DOHH2 (cell line): Measurements from ENCODE around the gene EFHD2.

Experiments used
- H3F3A ChIP-seq: fragments of 200-600 bp; sonication (generic), shearing (Covaris generic); 2 replicates; pipeline ENCODE4 v1.6.0; 2016; ENCODE audit warnings: antibody characterized with exemption, mild to moderate bottlenecking; ENCODE audit not compliant: control insufficient read depth, insufficient read depth
- H3K27ac ChIP-seq: fragments of 200-600 bp; sonication (generic); 2 replicates; pipeline ENCODE4 v1.5.1; 2014; ENCODE audit warnings: low read depth, mild to moderate bottlenecking, low read length, moderate library complexity
- H3K27me3 ChIP-seq: fragments of 200-600 bp; sonication (generic); 2 replicates; pipeline ENCODE4 v1.6.1; 2014; ENCODE audit warnings: mild to moderate bottlenecking, low read length, mixed read lengths; ENCODE audit not compliant: control insufficient read depth
- H3K36me3 ChIP-seq: fragments of 200-600 bp; sonication (generic); 2 replicates; pipeline ENCODE4 v1.6.1; 2014; ENCODE audit warnings: mild to moderate bottlenecking, low read length, moderate library complexity, mixed read lengths; ENCODE audit not compliant: control insufficient read depth
- H3K4me1 ChIP-seq: fragments of 200-600 bp; sonication (generic); 2 replicates; pipeline ENCODE4 v1.6.1; 2014; ENCODE audit warnings: mild to moderate bottlenecking, low read length, mixed read lengths; ENCODE audit not compliant: control insufficient read depth
- H3K4me2 ChIP-seq: fragments of 200-600 bp; sonication (generic); 2 replicates; pipeline ENCODE4 v1.6.0; 2014; ENCODE audit warnings: mild to moderate bottlenecking, low read length, moderate library complexity
- H3K4me3 ChIP-seq: fragments of 200-600 bp; sonication (generic); 2 replicates; pipeline ENCODE4 v1.5.1; 2014; ENCODE audit warnings: mild to moderate bottlenecking, low read length, mixed read lengths
- H3K79me2 ChIP-seq: fragments of 200-600 bp; sonication (generic); 2 replicates; pipeline ENCODE4 v1.6.1; 2014; ENCODE audit warnings: mild to moderate bottlenecking, low read length, mixed read lengths; ENCODE audit not compliant: control insufficient read depth
- H3K9me2 ChIP-seq: fragments of 200-600 bp; sonication (generic); replicated peaks from 2 replicates; pipeline ENCODE4 v1.6.1; 2014; ENCODE audit warnings: mild to moderate bottlenecking, low read length, mixed read lengths; ENCODE audit not compliant: control insufficient read depth
- H3K9me3 ChIP-seq: fragments of 200-600 bp; sonication (generic); 2 replicates; pipeline ENCODE4 v1.6.1; 2014; ENCODE audit warnings: antibody characterized with exemption, low read length, mixed read lengths; ENCODE audit not compliant: control insufficient read depth, insufficient read depth
- H4K20me1 ChIP-seq: fragments of 200-600 bp; sonication (generic); 2 replicates; pipeline ENCODE4 v1.6.0; 2014; ENCODE audit warnings: low read depth, mild to moderate bottlenecking, antibody characterized with exemption, low read length, moderate library complexity; ENCODE audit not compliant: control insufficient read depth, insufficient read depth
- CTCF ChIP-seq: fragments of 200-600 bp; sonication (generic); IDR thresholded peaks from one replicate; pipeline ENCODE4 v1.5.1; 2014; ENCODE audit warnings: antibody characterized with exemption, mild to moderate bottlenecking, low read depth, low read length; ENCODE audit not compliant: poor library complexity, severe bottlenecking
- EZH2phosphoT487 ChIP-seq: fragments of 200-600 bp; sonication (generic); IDR thresholded peaks from 2 replicates; pipeline ENCODE4 v1.6.1; 2017; ENCODE audit warnings: borderline replicate concordance, mild to moderate bottlenecking, antibody characterized with exemption, low read length, moderate library complexity, mixed read lengths

EFHD2 gene

GRCh38 chr1:15401391-15402055, 8.2 kb upstream of the EFHD2 start:
- H3K27ac ChIP-seq: no peak overlapping the region

DNA sequence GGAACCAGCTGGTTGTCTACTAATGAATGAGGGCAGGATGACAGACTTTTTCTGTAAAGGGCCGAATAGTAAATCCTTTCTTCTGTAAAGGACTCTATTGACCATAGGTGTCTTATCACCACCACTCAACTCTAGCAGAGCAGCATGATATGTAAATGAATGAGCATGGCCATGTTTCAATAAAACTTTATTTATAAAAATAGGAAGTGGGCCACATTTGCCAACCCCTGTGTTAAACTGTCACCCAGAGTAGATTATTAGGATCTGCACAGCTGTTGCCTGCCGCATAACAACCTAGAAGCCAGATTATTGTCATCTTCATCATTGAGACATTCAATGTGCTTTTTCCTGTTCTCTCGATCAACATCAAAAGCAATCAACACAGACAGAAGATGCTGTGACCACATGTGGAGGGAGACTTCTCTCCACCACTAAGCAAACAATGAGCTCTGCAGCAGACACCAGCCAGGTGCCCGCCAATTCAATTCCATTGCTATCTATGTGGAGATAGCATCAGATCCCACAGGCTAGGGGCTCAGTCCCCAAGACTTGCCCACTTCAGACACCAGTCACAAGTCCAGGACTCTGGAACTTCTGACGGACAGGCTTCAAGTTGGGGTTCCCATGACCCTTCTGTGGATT, 6.8 kb upstream of the EFHD2 start:
- Histone ChIP-seq H3K36me3 (no peaks in the 10 kb centered on the region), H3F3A (no peaks in the 10 kb centered on the region), H3K27ac (no peak overlapping the region), H3K4me2 (peak overlapping the region; percentile 45; the same call in 1 of the 2 replicates), H3K9me3 (no peaks in the 10 kb centered on the region), H3K4me1 (peaks cover 36% of the 10 kb centered on the region), H3K79me2 (no peaks in the 10 kb centered on the region), H3K27me3 (peaks cover 13% of the 10 kb centered on the region), H4K20me1 (no peaks in the 10 kb centered on the region), H3K9me2 (no peaks in the 10 kb centered on the region), H3K4me3 (0 out of 2 replicates have a peak overlapping the region, but pooled peaks have one; percentile 7)
- no peak for TF ChIP-seq EZH2phosphoT487
- TF ChIP-seq CTCF: no peak

More at GRCh38 chr1:15401391-15402055, 8.2 kb upstream of the EFHD2 start:
- H3K9me3 ChIP-seq: no peaks in the 10 kb centered on the region
- no peak overlapping the region for H3K4me3 ChIP-seq
- no peaks in the 10 kb centered on the region for H3K27me3 ChIP-seq
- H4K20me1 ChIP-seq: no peaks in the 10 kb centered on the region
- H3K36me3 ChIP-seq: no peaks in the 10 kb centered on the region
- no peak for TF ChIP-seq EZH2phosphoT487
- no peak for TF ChIP-seq CTCF
- H3F3A ChIP-seq: no peaks in the 10 kb centered on the region
- peaks cover 36% of the 10 kb centered on the region for H3K4me1 ChIP-seq
- peak overlapping the region; percentile 40 for H3K4me2 ChIP-seq
- no peaks in the 10 kb centered on the region for H3K79me2 ChIP-seq
- no peaks in the 10 kb centered on the region for H3K9me2 ChIP-seq

- peaks cover 25% of the 10 kb centered on the region for H3K27me3 ChIP-seq
- no peak overlapping the region for H3K27ac ChIP-seq
- H3K4me3 ChIP-seq: no peak overlapping the region
- H3K36me3 ChIP-seq: no peaks in the 10 kb centered on the region
- no peaks in the 10 kb centered on the region for H3K9me3 ChIP-seq
- TF ChIP-seq CTCF (no peak), EZH2phosphoT487 (no peak)
- H3K79me2 ChIP-seq: no peaks in the 10 kb centered on the region
- peaks cover 8% of the 10 kb centered on the region for H3F3A ChIP-seq
- no peaks in the 10 kb centered on the region for H3K9me2 ChIP-seq
- no peaks in the 10 kb centered on the region for H4K20me1 ChIP-seq
- no peak overlapping the region for H3K4me2 ChIP-seq
- H3K4me1 ChIP-seq: peaks cover 40% of the 10 kb centered on the region
Measured at GRCh38 chr1:15403962-15404580, 5.6 kb upstream of the EFHD2 start.
